ENCODE results near the gene ADAM15. TPM values are rescaled to one million over a fixed set of nuclear protein-coding genes. Genes with fewer than 3 reads are reported as not detected.
A peak's percentile ranks its signal among the peaks of the same experiment; 100 is the strongest.

ADAM15 gene
- total RNA-seq, 2 donors from 2014 or later, result 101 to 228 TPM

- Histone ChIP-seq H3K27ac (peak overlapping the region; percentile 94), H3K4me3 (peak overlapping the region; percentile 83), H3K36me3 (no peaks in the 10 kb centered on the region), H3K4me1 (peaks cover 34% of the 10 kb centered on the region), H3K27me3 (no peaks in the 10 kb centered on the region), H3K9me3 (no peaks in the 10 kb centered on the region), H3K9ac (ENCODE audit: low read depth in 2 of 2, low read length in 2 of 2) (peak overlapping the region; percentile 97 to 100)
- TF ChIP-seq CTCF (IDR thresholded peaks at IDR 0.05), result no peak
- peak; percentile 52 for DNase-seq
- intact Hi-C loops (cut with DNase I), result no loop called here
These were observed 47.8 kb upstream of the ADAM15 start for GRCh38 chr1:155003227-155003765.

- no peaks in the 10 kb centered on the region for H3K9me3 ChIP-seq
- intact Hi-C loops (cut with DNase I), result no loop called here
- DNase-seq, result peak; percentile 81
- peak overlapping the region; percentile 97 to 100 for H3K9ac ChIP-seq (ENCODE audit: low read depth in 2 of 2, low read length in 2 of 2)
- H3K27me3 ChIP-seq, result no peaks in the 10 kb centered on the region
- H3K4me3 ChIP-seq, result peak overlapping the region; percentile 83
- TF ChIP-seq CTCF (IDR thresholded peaks at IDR 0.05), result no peak
- peak overlapping the region; percentile 94 for H3K27ac ChIP-seq
- no peaks in the 10 kb centered on the region for H3K36me3 ChIP-seq
- H3K4me1 ChIP-seq, result peaks cover 34% of the 10 kb centered on the region
These were observed 47.3 kb upstream of the ADAM15 start for GRCh38 chr1:155003766-155004351.

GRCh38 chr1:155004352-155005075, 46.6 kb upstream of the ADAM15 start:
- peak; percentile 46 for DNase-seq
- H3K27ac ChIP-seq, result peak overlapping the region; percentile 94
- H3K9me3 ChIP-seq, result no peaks in the 10 kb centered on the region
- H3K4me1 ChIP-seq, result peaks cover 33% of the 10 kb centered on the region
- TF ChIP-seq CTCF (IDR thresholded peaks at IDR 0.05), result no peak
- peak overlapping the region; percentile 83 for H3K4me3 ChIP-seq
- H3K36me3 ChIP-seq, result no peaks in the 10 kb centered on the region
- H3K9ac ChIP-seq (ENCODE audit: low read depth in 2 of 2, low read length in 2 of 2), result peak overlapping the region; percentile 97 to 100
- intact Hi-C loops (cut with DNase I), result no loop called here
- H3K27me3 ChIP-seq, result no peaks in the 10 kb centered on the region

- peak overlapping the region; percentile 94 for H3K27ac ChIP-seq
- peaks cover 29% of the 10 kb centered on the region for H3K4me1 ChIP-seq
- TF ChIP-seq CTCF (IDR thresholded peaks at IDR 0.05), result no peak
- no peaks in the 10 kb centered on the region for H3K27me3 ChIP-seq
- DNase-seq, result peak; percentile 91
- intact Hi-C loops (cut with DNase I), result no loop called here
- H3K4me3 ChIP-seq, result peak overlapping the region; percentile 83
- no peaks in the 10 kb centered on the region for H3K36me3 ChIP-seq
- peak overlapping the region; percentile 97 to 100 for H3K9ac ChIP-seq (ENCODE audit: low read depth in 2 of 2, low read length in 2 of 2)
- no peaks in the 10 kb centered on the region for H3K9me3 ChIP-seq
These were observed 45.8 kb upstream of the ADAM15 start for GRCh38 chr1:155005076-155006011.

GRCh38 chr1:155006601-155007101, 44.5 kb upstream of the ADAM15 start:
- intact Hi-C loops (cut with DNase I), result no loop called here
- no peaks in the 10 kb centered on the region for H3K27me3 ChIP-seq
- no peak overlapping the region for H3K4me3 ChIP-seq
- peak overlapping the region; percentile 94 for H3K27ac ChIP-seq
- peaks cover 40% of the 10 kb centered on the region for H3K4me1 ChIP-seq
- DNase-seq, result no peak
- no peak for TF ChIP-seq CTCF (IDR thresholded peaks at IDR 0.05)
- H3K9ac ChIP-seq (ENCODE audit: low read depth in 2 of 2, low read length in 2 of 2), result peak overlapping the region; percentile 1 to 100
- no peaks in the 10 kb centered on the region for H3K9me3 ChIP-seq
- no peaks in the 10 kb centered on the region for H3K36me3 ChIP-seq
